ENCODE measurements around the gene PPARA. TPM values are rescaled to one million over a fixed set of nuclear protein-coding genes. Genes with fewer than 3 reads are reported as not detected.

The PPARA gene
- total RNA-seq, 1 experiment from 2014 or later = 14.5 TPM

DNA sequence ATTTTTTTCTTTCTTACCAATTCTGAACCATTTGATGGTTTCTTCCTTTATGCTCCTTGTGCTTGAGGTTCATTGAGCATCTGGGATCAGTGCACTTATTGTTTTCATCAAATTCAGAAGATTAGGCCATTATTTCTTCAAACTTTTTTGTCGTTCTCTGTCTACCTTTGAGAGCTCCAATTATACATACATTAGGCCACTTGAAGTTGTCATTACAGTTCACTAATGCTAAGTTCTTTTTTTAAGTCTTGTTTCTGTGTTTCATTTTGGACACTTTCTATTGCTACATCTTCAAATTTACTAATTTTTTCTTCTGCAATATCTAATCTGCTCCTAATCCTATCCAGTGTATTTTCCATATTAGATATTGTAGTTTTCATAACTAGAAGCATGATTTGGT lies 58.9 kb downstream of the PPARA start:
- no peak overlapping the region for H2AFZ ChIP-seq (ENCODE audit: low read depth, low read length, poor library complexity, severe bottlenecking)
- BruUV-seq (replicated peaks) = no TSS peak

More for the DNA sequence above, 58.9 kb downstream of the PPARA start:
- no peak for ATAC-seq
- H3K27me3 ChIP-seq (ENCODE audit: insufficient read depth, low read length) = no peaks in the 10 kb centered on the region
- no peaks in the 10 kb centered on the region for H3K9me2 ChIP-seq (ENCODE audit: insufficient read depth)
- no peaks in the 10 kb centered on the region for H3K4me1 ChIP-seq (ENCODE audit: control insufficient read depth in 1 of 2, insufficient read depth in 2 of 2, low read length in 2 of 2)
- ChIA-PET CTCF (no interaction called here), RAD21 (ENCODE audit: low non-redundant PET in 1 of 2, low total read pairs in 2 of 2, uncharacterized antibody in 2 of 2, unreplicated experiment in 2 of 2) (no interaction called here), POLR2A (no interaction called here)
- DNase-seq (ENCODE audit: low read depth, low spot score) = no peak
- peaks cover 0 to 4% of the 10 kb centered on the region in 2 experiments; a peak in 1 of 4 replicates for H3K36me3 ChIP-seq (ENCODE audit: control insufficient read depth in 1 of 2, insufficient read depth in 2 of 2, low read length in 2 of 2)
- no peaks in the 10 kb centered on the region for H4K20me1 ChIP-seq (ENCODE audit: insufficient read depth)
- H3K9me3 ChIP-seq (ENCODE audit: control insufficient read depth in 1 of 2, insufficient read depth in 1 of 2, low read depth in 1 of 2, low read length in 2 of 2) = peaks cover 8 to 9% of the 10 kb centered on the region in 2 experiments; a peak in 3 of 4 replicates
- no peak overlapping the region for H3K4me3 ChIP-seq (replicated peaks in 1 of 2; ENCODE audit: low read depth in 1 of 2, low read length in 2 of 2)
- H3K79me2 ChIP-seq (ENCODE audit: insufficient read depth, low read length) = no peaks in the 10 kb centered on the region
- no peak overlapping the region for H3K27ac ChIP-seq (ENCODE audit: low read depth, low read length)
- H3K4me2 ChIP-seq (ENCODE audit: low read length) = no peak overlapping the region
- no peak for TF ChIP-seq RAD21 (IDR thresholded peaks at IDR 0.05; ENCODE audit: low read depth)
- TF ChIP-seq, protein P1, sequence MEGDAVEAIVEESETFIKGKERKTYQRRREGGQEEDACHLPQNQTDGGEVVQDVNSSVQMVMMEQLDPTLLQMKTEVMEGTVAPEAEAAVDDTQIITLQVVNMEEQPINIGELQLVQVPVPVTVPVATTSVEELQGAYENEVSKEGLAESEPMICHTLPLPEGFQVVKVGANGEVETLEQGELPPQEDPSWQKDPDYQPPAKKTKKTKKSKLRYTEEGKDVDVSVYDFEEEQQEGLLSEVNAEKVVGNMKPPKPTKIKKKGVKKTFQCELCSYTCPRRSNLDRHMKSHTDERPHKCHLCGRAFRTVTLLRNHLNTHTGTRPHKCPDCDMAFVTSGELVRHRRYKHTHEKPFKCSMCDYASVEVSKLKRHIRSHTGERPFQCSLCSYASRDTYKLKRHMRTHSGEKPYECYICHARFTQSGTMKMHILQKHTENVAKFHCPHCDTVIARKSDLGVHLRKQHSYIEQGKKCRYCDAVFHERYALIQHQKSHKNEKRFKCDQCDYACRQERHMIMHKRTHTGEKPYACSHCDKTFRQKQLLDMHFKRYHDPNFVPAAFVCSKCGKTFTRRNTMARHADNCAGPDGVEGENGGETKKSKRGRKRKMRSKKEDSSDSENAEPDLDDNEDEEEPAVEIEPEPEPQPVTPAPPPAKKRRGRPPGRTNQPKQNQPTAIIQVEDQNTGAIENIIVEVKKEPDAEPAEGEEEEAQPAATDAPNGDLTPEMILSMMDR (IDR thresholded peaks at IDR 0.05 in 2 of 3, conservative IDR thresholded peaks at IDR 0.05 in 1 of 3; ENCODE audit: borderline replicate concordance in 1 of 3, insufficient read depth in 1 of 3, low read depth in 2 of 3, low read length in 2 of 3) = no peak
- TF ChIP-seq YY1 (IDR thresholded peaks at IDR 0.05; ENCODE audit: extremely low read depth, insufficient replicate concordance, low read depth, low read length) = no peak
- no peak for TF ChIP-seq ZFX (IDR thresholded peaks at IDR 0.05)
- TF ChIP-seq CBX3 (IDR thresholded peaks at IDR 0.05; ENCODE audit: low read depth) = no peak
- no peak for TF ChIP-seq ELF1 (IDR thresholded peaks at IDR 0.05; ENCODE audit: borderline replicate concordance, low read depth)
- no peak for TF ChIP-seq ZNF274 (IDR thresholded peaks at IDR 0.05; ENCODE audit: low read depth, low read length)
- TF ChIP-seq SP1 (IDR thresholded peaks at IDR 0.05; ENCODE audit: low read depth) = no peak
- no peak for TF ChIP-seq SIN3A (IDR thresholded peaks at IDR 0.05; ENCODE audit: low read depth)
- no peak for TF ChIP-seq POLR2AphosphoS5 (IDR thresholded peaks at IDR 0.05; ENCODE audit: low read depth, low read length)
- no peak for TF ChIP-seq CEBPB (IDR thresholded peaks at IDR 0.05; ENCODE audit: low read depth)
- TF ChIP-seq FOSL1 (IDR thresholded peaks at IDR 0.05; ENCODE audit: low read depth) = no peak
- TF ChIP-seq, protein P2, sequence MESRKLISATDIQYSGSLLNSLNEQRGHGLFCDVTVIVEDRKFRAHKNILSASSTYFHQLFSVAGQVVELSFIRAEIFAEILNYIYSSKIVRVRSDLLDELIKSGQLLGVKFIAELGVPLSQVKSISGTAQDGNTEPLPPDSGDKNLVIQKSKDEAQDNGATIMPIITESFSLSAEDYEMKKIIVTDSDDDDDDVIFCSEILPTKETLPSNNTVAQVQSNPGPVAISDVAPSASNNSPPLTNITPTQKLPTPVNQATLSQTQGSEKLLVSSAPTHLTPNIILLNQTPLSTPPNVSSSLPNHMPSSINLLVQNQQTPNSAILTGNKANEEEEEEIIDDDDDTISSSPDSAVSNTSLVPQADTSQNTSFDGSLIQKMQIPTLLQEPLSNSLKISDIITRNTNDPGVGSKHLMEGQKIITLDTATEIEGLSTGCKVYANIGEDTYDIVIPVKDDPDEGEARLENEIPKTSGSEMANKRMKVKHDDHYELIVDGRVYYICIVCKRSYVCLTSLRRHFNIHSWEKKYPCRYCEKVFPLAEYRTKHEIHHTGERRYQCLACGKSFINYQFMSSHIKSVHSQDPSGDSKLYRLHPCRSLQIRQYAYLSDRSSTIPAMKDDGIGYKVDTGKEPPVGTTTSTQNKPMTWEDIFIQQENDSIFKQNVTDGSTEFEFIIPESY (IDR thresholded peaks at IDR 0.05; ENCODE audit: extremely low read depth, insufficient replicate concordance, low read length) = no peak
- TF ChIP-seq EGR1 (IDR thresholded peaks at IDR 0.05; ENCODE audit: low read depth) = no peak
- TF ChIP-seq EZH2 (IDR thresholded peaks at IDR 0.05) = no peak
- TF ChIP-seq TCF7L2 (IDR thresholded peaks at IDR 0.05; ENCODE audit: borderline replicate concordance, extremely low read depth, insufficient read depth, insufficient read length) = no peak
- H3K9ac ChIP-seq (ENCODE audit: low read length) = no peak overlapping the region
- intact Hi-C loops (cut with micrococcal nuclease) = no loop called here
